Measurements from ENCODE around the gene COMMD3. TPM values are rescaled to one million over a fixed set of nuclear protein-coding genes. Genes with fewer than 3 reads are reported as not detected.
A peak's percentile ranks its signal among the peaks of the same experiment; 100 is the strongest.

The COMMD3 gene
- total and polyA plus RNA-seq, 9 of the 15 experiments (the other 6 are each of a cell fraction or from before 2014, with no cell fraction given), result 50.7 to 217 (median 80.1) TPM

DNA sequence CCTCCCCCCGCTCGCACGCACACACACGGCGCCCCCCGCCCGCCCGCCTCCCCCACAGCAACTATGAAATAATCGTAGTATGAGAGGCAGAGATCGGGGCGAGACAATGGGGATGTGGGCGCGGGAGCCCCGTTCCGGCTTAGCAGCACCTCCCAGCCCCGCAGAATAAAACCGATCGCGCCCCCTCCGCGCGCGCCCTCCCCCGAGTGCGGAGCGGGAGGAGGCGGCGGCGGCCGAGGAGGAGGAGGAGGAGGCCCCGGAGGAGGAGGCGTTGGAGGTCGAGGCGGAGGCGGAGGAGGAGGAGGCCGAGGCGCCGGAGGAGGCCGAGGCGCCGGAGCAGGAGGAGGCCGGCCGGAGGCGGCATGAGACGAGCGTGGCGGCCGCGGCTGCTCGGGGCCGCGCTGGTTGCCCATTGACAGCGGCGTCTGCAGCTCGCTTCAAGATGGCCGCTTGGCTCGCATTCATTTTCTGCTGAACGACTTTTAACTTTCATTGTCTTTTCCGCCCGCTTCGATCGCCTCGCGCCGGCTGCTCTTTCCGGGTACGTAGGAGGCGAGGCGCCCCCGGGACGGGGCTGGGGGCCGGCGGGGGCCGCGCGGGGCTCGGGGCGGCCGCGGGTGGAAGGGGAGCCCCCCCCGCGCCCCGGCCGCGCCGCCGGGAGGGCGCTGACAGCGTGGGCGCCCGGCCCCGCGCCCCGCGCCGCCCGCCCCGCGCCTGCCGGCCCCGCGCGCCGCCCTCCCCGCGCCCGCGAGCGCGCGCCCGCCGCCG is 5.2 kb downstream of the COMMD3 start (continued):
- TF ChIP-seq, protein P1, sequence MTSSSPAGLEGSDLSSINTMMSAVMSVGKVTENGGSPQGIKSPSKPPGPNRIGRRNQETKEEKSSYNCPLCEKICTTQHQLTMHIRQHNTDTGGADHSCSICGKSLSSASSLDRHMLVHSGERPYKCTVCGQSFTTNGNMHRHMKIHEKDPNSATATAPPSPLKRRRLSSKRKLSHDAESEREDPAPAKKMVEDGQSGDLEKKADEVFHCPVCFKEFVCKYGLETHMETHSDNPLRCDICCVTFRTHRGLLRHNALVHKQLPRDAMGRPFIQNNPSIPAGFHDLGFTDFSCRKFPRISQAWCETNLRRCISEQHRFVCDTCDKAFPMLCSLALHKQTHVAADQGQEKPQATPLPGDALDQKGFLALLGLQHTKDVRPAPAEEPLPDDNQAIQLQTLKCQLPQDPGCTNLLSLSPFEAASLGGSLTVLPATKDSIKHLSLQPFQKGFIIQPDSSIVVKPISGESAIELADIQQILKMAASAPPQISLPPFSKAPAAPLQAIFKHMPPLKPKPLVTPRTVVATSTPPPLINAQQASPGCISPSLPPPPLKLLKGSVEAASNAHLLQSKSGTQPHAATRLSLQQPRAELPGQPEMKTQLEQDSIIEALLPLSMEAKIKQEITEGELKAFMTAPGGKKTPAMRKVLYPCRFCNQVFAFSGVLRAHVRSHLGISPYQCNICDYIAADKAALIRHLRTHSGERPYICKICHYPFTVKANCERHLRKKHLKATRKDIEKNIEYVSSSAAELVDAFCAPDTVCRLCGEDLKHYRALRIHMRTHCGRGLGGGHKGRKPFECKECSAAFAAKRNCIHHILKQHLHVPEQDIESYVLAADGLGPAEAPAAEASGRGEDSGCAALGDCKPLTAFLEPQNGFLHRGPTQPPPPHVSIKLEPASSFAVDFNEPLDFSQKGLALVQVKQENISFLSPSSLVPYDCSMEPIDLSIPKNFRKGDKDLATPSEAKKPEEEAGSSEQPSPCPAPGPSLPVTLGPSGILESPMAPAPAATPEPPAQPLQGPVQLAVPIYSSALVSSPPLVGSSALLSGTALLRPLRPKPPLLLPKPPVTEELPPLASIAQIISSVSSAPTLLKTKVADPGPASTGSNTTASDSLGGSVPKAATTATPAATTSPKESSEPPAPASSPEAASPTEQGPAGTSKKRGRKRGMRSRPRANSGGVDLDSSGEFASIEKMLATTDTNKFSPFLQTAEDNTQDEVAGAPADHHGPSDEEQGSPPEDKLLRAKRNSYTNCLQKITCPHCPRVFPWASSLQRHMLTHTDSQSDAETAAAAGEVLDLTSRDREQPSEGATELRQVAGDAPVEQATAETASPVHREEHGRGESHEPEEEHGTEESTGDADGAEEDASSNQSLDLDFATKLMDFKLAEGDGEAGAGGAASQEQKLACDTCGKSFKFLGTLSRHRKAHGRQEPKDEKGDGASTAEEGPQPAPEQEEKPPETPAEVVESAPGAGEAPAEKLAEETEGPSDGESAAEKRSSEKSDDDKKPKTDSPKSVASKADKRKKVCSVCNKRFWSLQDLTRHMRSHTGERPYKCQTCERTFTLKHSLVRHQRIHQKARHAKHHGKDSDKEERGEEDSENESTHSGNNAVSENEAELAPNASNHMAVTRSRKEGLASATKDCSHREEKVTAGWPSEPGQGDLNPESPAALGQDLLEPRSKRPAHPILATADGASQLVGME (CRISPR knock-in tag; IDR thresholded peaks at IDR 0.05), result peak; percentile 73; the same call in 1 of the 2 replicates
- TF ChIP-seq, protein P2, sequence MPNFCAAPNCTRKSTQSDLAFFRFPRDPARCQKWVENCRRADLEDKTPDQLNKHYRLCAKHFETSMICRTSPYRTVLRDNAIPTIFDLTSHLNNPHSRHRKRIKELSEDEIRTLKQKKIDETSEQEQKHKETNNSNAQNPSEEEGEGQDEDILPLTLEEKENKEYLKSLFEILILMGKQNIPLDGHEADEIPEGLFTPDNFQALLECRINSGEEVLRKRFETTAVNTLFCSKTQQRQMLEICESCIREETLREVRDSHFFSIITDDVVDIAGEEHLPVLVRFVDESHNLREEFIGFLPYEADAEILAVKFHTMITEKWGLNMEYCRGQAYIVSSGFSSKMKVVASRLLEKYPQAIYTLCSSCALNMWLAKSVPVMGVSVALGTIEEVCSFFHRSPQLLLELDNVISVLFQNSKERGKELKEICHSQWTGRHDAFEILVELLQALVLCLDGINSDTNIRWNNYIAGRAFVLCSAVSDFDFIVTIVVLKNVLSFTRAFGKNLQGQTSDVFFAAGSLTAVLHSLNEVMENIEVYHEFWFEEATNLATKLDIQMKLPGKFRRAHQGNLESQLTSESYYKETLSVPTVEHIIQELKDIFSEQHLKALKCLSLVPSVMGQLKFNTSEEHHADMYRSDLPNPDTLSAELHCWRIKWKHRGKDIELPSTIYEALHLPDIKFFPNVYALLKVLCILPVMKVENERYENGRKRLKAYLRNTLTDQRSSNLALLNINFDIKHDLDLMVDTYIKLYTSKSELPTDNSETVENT (CRISPR knock-in tag; IDR thresholded peaks at IDR 0.05), result peak; percentile 76
- TF ChIP-seq C11orf30 (IDR thresholded peaks at IDR 0.05; ENCODE audit: low read depth), result no peak
- peak; percentile 87 for TF ChIP-seq ZFX (CRISPR knock-in tag; IDR thresholded peaks at IDR 0.05)
- TF ChIP-seq CHD2 (IDR thresholded peaks at IDR 0.05; ENCODE audit: low read depth, low read length), result peak; percentile 6; the same call in 1 of the 2 replicates
- TF ChIP-seq ARHGAP35 (IDR thresholded peaks at IDR 0.05; ENCODE audit: partially characterized antibody), result no peak
- no peak for TF ChIP-seq IFI16 (CRISPR knock-in tag; IDR thresholded peaks at IDR 0.05)
- TF ChIP-seq ZFP1 (CRISPR knock-in tag; IDR thresholded peaks at IDR 0.05), result no peak
- TF ChIP-seq HINFP (tag; conservative IDR thresholded peaks at IDR 0.05; ENCODE audit: low read depth), result no peak
- peak; percentile 78 for TF ChIP-seq ZNF511 (CRISPR knock-in tag; IDR thresholded peaks at IDR 0.05)
- no peak for TF ChIP-seq RBM39 (optimal IDR thresholded peaks at IDR 0.05; ENCODE audit: low read depth, low read length)
- TF ChIP-seq RBM34 (IDR thresholded peaks at IDR 0.05; ENCODE audit: borderline replicate concordance, insufficient read depth, low read length), result peak; percentile 69; the same call in 1 of the 2 replicates
- no peak for TF ChIP-seq GTF2A2 (tag; IDR thresholded peaks at IDR 0.05)
- no peak for TF ChIP-seq ZKSCAN8 (CRISPR knock-in tag; IDR thresholded peaks at IDR 0.05)
- no peak for TF ChIP-seq NR2C1 (IDR thresholded peaks at IDR 0.05)
- no peak for TF ChIP-seq NR2C1 (tag; IDR thresholded peaks at IDR 0.05)
- no peak for TF ChIP-seq ZNF3 (CRISPR knock-in tag; IDR thresholded peaks at IDR 0.05)

All from K562 (cell line).